A673 (cell line): Measurements from ENCODE around the gene FBLN1.

Experiments
- EZH2 ChIP-seq: fragments of 200-600 bp; sonication (generic); IDR thresholded peaks from 2 replicates; pipeline ENCODE4 v1.6.1; 2017; ENCODE audit warnings: borderline replicate concordance, low read depth, mild to moderate bottlenecking, mixed read lengths, antibody characterized with exemption, low read length; ENCODE audit not compliant: poor library complexity, severe bottlenecking
- TF ChIP-seq, protein P1 (sequence below): fragments of 300-800, 200-600 bp; sonication (generic); conservative IDR thresholded peaks from 2 replicates; pipeline ENCODE4 v1.5.1; 2017; ENCODE audit warnings: low read depth, mild to moderate bottlenecking, antibody characterized with exemption, low read length, moderate library complexity, mixed read lengths

DNA sequence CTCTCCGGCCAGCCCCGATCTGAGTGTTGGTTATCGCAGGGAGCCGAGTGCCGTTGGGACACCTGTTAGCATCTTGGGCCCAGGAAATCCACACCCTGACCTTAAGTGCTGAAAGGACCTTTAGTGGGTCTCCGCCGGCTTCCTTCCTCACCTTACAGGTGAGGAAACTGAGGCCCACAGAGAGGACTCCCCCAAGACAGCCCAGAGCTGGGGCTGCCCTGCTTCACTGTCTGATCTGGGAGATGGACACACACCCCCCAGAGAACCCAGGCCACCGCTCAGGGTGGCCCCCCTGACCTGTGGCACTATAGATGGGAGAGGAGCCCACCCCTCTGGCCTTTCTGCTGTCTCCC is 73.6 kb downstream of the FBLN1 start:
- TF ChIP-seq, protein P1, sequence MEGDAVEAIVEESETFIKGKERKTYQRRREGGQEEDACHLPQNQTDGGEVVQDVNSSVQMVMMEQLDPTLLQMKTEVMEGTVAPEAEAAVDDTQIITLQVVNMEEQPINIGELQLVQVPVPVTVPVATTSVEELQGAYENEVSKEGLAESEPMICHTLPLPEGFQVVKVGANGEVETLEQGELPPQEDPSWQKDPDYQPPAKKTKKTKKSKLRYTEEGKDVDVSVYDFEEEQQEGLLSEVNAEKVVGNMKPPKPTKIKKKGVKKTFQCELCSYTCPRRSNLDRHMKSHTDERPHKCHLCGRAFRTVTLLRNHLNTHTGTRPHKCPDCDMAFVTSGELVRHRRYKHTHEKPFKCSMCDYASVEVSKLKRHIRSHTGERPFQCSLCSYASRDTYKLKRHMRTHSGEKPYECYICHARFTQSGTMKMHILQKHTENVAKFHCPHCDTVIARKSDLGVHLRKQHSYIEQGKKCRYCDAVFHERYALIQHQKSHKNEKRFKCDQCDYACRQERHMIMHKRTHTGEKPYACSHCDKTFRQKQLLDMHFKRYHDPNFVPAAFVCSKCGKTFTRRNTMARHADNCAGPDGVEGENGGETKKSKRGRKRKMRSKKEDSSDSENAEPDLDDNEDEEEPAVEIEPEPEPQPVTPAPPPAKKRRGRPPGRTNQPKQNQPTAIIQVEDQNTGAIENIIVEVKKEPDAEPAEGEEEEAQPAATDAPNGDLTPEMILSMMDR: no peak
- TF ChIP-seq EZH2: no peak
